HEK293T (cell line): ENCODE data around the gene ZFYVE21.

ENCODE experiments used
- ARNT ChIP-seq: fragments of 450-650 bp; IDR thresholded peaks from 2 replicates; pipeline ENCODE4 v1.6.1; 2017; ENCODE audit warnings: mild to moderate bottlenecking
- BHLHE40 ChIP-seq: fragments of 450-650 bp; IDR thresholded peaks from 2 replicates; pipeline ENCODE4 v1.6.1; 2016; ENCODE audit warnings: mild to moderate bottlenecking, moderate library complexity, borderline replicate concordance
- CTBP1 ChIP-seq: fragments of 450-650 bp; IDR thresholded peaks from 2 replicates; pipeline ENCODE4 v1.6.1; 2016; ENCODE audit warnings: borderline replicate concordance
- ELF4 ChIP-seq: fragments of 450-650 bp; IDR thresholded peaks from 2 replicates; pipeline ENCODE4 v1.6.1; 2017; ENCODE audit warnings: antibody characterized with exemption
- FOXA1 ChIP-seq: fragments of 450-650 bp; IDR thresholded peaks from 2 replicates; pipeline ENCODE4 v1.6.1; 2016; ENCODE audit warnings: mild to moderate bottlenecking
- FOXK2 ChIP-seq: fragments of 450-650 bp; IDR thresholded peaks from 2 replicates; pipeline ENCODE4 v1.6.1; 2016; ENCODE audit warnings: mild to moderate bottlenecking
- FOXM1 ChIP-seq: fragments of 450-650 bp; IDR thresholded peaks from 2 replicates; pipeline ENCODE4 v1.6.1; 2017; ENCODE audit warnings: mild to moderate bottlenecking, borderline replicate concordance
- HDGF ChIP-seq: fragments of 450-650 bp; IDR thresholded peaks from 2 replicates; pipeline ENCODE4 v1.6.1; 2017; ENCODE audit warnings: antibody characterized with exemption, borderline replicate concordance
- LEF1 ChIP-seq: fragments of 450-650 bp; IDR thresholded peaks from 2 replicates; pipeline ENCODE4 v1.6.1; 2017; ENCODE audit warnings: mild to moderate bottlenecking, borderline replicate concordance
- NFRKB ChIP-seq: fragments of 450-650 bp; IDR thresholded peaks from 2 replicates; pipeline ENCODE4 v1.6.1; 2016; ENCODE audit warnings: mild to moderate bottlenecking, moderate library complexity
- SP1 ChIP-seq: fragments of 450-650 bp; IDR thresholded peaks from 2 replicates; pipeline ENCODE4 v1.6.1; 2017
- SUZ12 ChIP-seq: fragments of 450-650 bp; IDR thresholded peaks from 2 replicates; pipeline ENCODE4 v1.6.1; 2016; ENCODE audit warnings: mild to moderate bottlenecking
- TARDBP ChIP-seq: fragments of 450-650 bp; IDR thresholded peaks from 2 replicates; pipeline ENCODE4 v1.6.1; 2016
- ZNF384 ChIP-seq: fragments of 450-650 bp; IDR thresholded peaks from 2 replicates; pipeline ENCODE4 v1.6.1; 2016

- TF ChIP-seq FOXA1: no peak
- TF ChIP-seq NFRKB: no peak
- no peak for TF ChIP-seq FOXM1
- TF ChIP-seq ARNT: no peak
- no peak for TF ChIP-seq HDGF
- no peak for TF ChIP-seq SP1
- no peak for TF ChIP-seq CTBP1
- no peak for TF ChIP-seq FOXK2
- TF ChIP-seq SUZ12: no peak
- TF ChIP-seq ELF4: no peak
- TF ChIP-seq ZNF384: no peak
- no peak for TF ChIP-seq LEF1
- TF ChIP-seq BHLHE40: no peak
- TF ChIP-seq TARDBP: no peak
These were observed 28.1 kb downstream of the ZFYVE21 start for GRCh38 chr14:103743691-103744090.
